ENCODE measurements around the gene NATD1. TPM values are rescaled to one million over a fixed set of nuclear protein-coding genes. Genes with fewer than 3 reads are reported as not detected.

Gene NATD1
- total RNA-seq, 1 donor from 2014 or later: 1.7 TPM

GRCh38 chr17:21201874-21202273 lies 51.3 kb downstream of the NATD1 start:
- Mint-ChIP-seq H3K36me3 (ENCODE audit: low read depth) (peaks cover 38% of the 10 kb centered on the region), H3K4me3 (no peak overlapping the region), H3K27ac (no peak overlapping the region), H3K9me3 (no peaks in the 10 kb centered on the region), H3K4me1 (peaks cover 29% of the 10 kb centered on the region), H3K27me3 (no peaks in the 10 kb centered on the region)
- CTCF ChIA-PET: no interaction called here
- POLR2A ChIA-PET: interaction anchor here (0.5 kb wide), 1 partner anchor 51 kb away, joined by 3 read pairs; no protein-coding TSS in a partner anchor
- ATAC-seq (ENCODE audit: low read depth) (no peak), DNase-seq (no peak)
- intact Hi-C loops (cut with micrococcal nuclease): no loop called here
- no peak for TF ChIP-seq CTCF (IDR thresholded peaks at IDR 0.05)

DNA sequence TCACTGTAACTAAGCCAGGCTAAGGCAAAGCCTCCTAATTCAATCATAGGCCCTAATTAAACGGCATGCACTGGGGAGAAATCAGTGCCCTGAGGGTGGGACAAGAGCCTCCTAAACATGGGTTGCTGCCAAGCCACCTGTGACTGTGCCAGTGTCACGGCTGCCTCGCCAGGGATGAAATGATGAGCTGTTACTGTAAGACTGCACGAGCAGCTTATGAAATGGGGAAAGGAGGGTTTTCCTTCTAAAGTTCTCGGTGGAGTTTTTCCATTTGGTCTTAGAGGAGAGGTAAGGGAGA lies 52.0 kb downstream of the NATD1 start:
- intact Hi-C loops (cut with micrococcal nuclease): no loop called here
- H3K4me3 Mint-ChIP-seq: no peak overlapping the region
- H3K36me3 Mint-ChIP-seq (ENCODE audit: low read depth): peaks cover 43% of the 10 kb centered on the region
- ChIA-PET CTCF (no interaction called here), POLR2A (interaction anchor here (0.5 kb wide), 1 partner anchor 144 kb away, joined by 5 read pairs; no protein-coding TSS in a partner anchor)
- H3K27ac Mint-ChIP-seq: no peak overlapping the region
- no peak for ATAC-seq (ENCODE audit: low read depth)
- H3K4me1 Mint-ChIP-seq: peaks cover 29% of the 10 kb centered on the region
- no peaks in the 10 kb centered on the region for H3K9me3 Mint-ChIP-seq
- TF ChIP-seq CTCF (IDR thresholded peaks at IDR 0.05): no peak
- no peak for DNase-seq
- H3K27me3 Mint-ChIP-seq: no peaks in the 10 kb centered on the region

DNA sequence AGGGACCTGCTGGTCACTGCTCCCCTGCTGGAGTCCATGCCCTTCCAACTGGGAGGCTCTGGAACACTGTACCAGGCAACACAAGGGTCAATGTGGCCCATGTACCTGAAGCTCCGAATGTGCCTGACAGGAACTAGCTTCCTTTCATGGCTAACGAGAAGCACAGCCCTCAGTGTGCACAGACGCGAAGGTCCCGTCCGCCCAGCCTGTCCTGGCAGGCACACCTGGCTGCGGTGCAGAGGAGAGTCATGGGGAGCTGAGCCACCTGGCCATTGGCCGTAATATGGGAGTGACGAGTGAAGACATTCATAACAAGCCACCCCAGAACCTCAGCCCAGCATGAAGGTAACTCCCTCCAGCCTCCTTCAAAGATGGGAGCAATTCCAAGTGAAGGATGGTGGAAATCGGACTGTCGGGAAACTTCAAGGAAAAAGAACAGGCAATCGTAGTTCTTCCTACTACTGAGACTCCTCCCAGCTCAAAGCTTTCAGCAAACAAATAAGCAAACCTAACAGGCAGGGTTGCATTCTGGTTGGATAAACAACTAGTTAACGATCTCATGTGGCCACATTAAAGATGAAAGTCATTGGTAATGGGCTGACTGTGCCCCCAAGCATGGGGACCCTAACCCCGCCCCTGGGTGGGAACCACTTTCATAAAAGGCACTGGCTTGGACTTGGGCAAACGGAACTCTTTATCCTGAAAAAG lies 52.5 kb downstream of the NATD1 start:
- Mint-ChIP-seq H3K27me3 (no peaks in the 10 kb centered on the region), H3K9me3 (no peaks in the 10 kb centered on the region), H3K4me3 (no peak overlapping the region), H3K36me3 (ENCODE audit: low read depth) (peaks cover 45% of the 10 kb centered on the region), H3K27ac (no peak overlapping the region), H3K4me1 (peaks cover 29% of the 10 kb centered on the region)
- TF ChIP-seq CTCF (IDR thresholded peaks at IDR 0.05): no peak
- ChIA-PET CTCF (no interaction called here), POLR2A (interaction anchor here (0.5 kb wide), 1 partner anchor 144 kb away, joined by 5 read pairs; no protein-coding TSS in a partner anchor)
- DNase-seq: no peak
- no peak for ATAC-seq (ENCODE audit: low read depth)
- intact Hi-C loops (cut with micrococcal nuclease): no loop called here

DNA sequence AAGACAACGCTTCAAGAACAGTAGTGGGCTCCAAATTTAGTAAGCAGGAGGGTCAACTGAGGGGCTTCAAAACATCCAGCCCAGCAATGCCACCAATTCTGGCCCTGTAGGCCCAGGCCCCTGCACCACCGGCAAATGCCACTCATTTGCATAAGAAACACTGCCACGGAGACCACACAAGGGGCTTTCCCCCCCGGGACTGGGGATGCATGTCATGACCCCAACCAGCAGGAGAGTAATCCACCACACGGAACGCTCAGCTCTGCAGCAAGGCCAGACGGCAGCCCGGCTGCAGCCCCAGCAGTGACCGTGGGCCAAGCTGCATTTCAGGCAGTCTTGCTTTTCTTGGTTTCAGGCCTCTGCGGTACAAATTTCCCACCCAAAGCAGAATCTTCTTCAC lies 53.4 kb downstream of the NATD1 start:
- no peak overlapping the region for H3K4me3 Mint-ChIP-seq
- no peak for TF ChIP-seq CTCF (IDR thresholded peaks at IDR 0.05)
- intact Hi-C loops (cut with micrococcal nuclease): no loop called here
- no peak overlapping the region for H3K27ac Mint-ChIP-seq
- H3K4me1 Mint-ChIP-seq: peaks cover 26% of the 10 kb centered on the region
- H3K27me3 Mint-ChIP-seq: no peaks in the 10 kb centered on the region
- ChIA-PET CTCF (interaction anchor here (0.6 kb wide), 1 partner anchor 314 kb away, joined by 3 read pairs; no protein-coding TSS in a partner anchor), POLR2A (interaction anchor here (1.1 kb wide), 1 partner anchor 16 kb away, joined by 3 read pairs; no protein-coding TSS in a partner anchor)
- H3K9me3 Mint-ChIP-seq: no peaks in the 10 kb centered on the region
- peak; percentile 54 for ATAC-seq (ENCODE audit: low read depth)
- H3K36me3 Mint-ChIP-seq (ENCODE audit: low read depth): peaks cover 41% of the 10 kb centered on the region
- no peak for DNase-seq

GRCh38 chr17:21199311-21199710 lies 53.9 kb downstream of the NATD1 start:
- ChIA-PET POLR2A (interaction anchor here (1.1 kb wide), 1 partner anchor 17 kb away, joined by 3 read pairs; no protein-coding TSS in a partner anchor), CTCF (interaction anchor here (0.6 kb wide), 1 partner anchor 314 kb away, joined by 3 read pairs; no protein-coding TSS in a partner anchor)
- TF ChIP-seq CTCF (IDR thresholded peaks at IDR 0.05): no peak
- Mint-ChIP-seq H3K4me3 (no peak overlapping the region), H3K36me3 (ENCODE audit: low read depth) (peaks cover 40% of the 10 kb centered on the region), H3K9me3 (no peaks in the 10 kb centered on the region), H3K4me1 (peaks cover 25% of the 10 kb centered on the region), H3K27me3 (no peaks in the 10 kb centered on the region), H3K27ac (no peak overlapping the region)
- intact Hi-C loops (cut with micrococcal nuclease): no loop called here
- no peak for ATAC-seq (ENCODE audit: low read depth)
- no peak for DNase-seq
